ENCODE measurements around the gene SIGLEC1. TPM values are rescaled to one million over a fixed set of nuclear protein-coding genes. Genes with fewer than 3 reads are reported as not detected.

SIGLEC1 gene
- total and polyA plus RNA-seq, 2 donors (not counting 3 experiments of a cell fraction or from before 2014, with no cell fraction given): not detected

GRCh38 chr20:3674995-3675900 is 37.2 kb downstream of the SIGLEC1 start:
- Histone ChIP-seq H3K4me2 (ENCODE audit: insufficient read depth, low read length) (no peak overlapping the region), H2AFZ (ENCODE audit: low read depth, low read length) (no peak overlapping the region), H3K27ac (ENCODE audit: insufficient read depth, low read depth, low read length) (no peak overlapping the region), H3K4me3 (replicated peaks in 1 of 3; ENCODE audit: insufficient read depth in 1 of 3, low read depth in 1 of 3, low read length in 3 of 3) (no peak overlapping the region), H3K4me1 (ENCODE audit: control insufficient read depth, extremely low read depth, insufficient read depth, low read length) (no peaks in the 10 kb centered on the region), H3K9ac (replicated peaks; ENCODE audit: extremely low read depth, insufficient read depth, low read length) (no peak overlapping the region), H3K36me3 (ENCODE audit: control insufficient read depth in 2 of 2, extremely low read depth in 1 of 2, insufficient read depth in 2 of 2, low read length in 2 of 2) (no peaks in the 10 kb centered on the region), H3K9me3 (replicated peaks; ENCODE audit: control insufficient read depth, insufficient read depth, low read length) (no peaks in the 10 kb centered on the region), H3K79me2 (ENCODE audit: control insufficient read depth, insufficient read depth, low read length) (no peaks in the 10 kb centered on the region), H4K20me1 (replicated peaks; ENCODE audit: control insufficient read depth, extremely low read depth, insufficient read depth, low read length) (no peaks in the 10 kb centered on the region), H3K27me3 (ENCODE audit: control insufficient read depth in 2 of 2, insufficient read depth in 2 of 2, low read length in 2 of 2) (peaks cover 30 to 39% of the 10 kb centered on the region in 2 experiments), H3K9me1 (replicated peaks; ENCODE audit: control insufficient read depth, extremely low read depth, insufficient read depth, low read length) (no peaks in the 10 kb centered on the region)
- no TSS peak for BruUV-seq (replicated peaks)
- FAIRE-seq (no peak), DNase-seq (ENCODE audit: low read depth, low spot score) (no peak)
- ChIA-PET POLR2A (interaction anchor here (0.5 to 1.3 kb wide), 2 partner anchors 36 to 91 kb away, joined by 4 read pairs; no protein-coding TSS in a partner anchor), CTCF (interaction anchor here (0.9 to 7.1 kb wide), 15 partner anchors 15 to 180 kb away, joined by 3 to 346 read pairs (median 22); partner anchors contain the start of genes ADISSP, SIGLEC1 and SPEF1)
- dilution Hi-C loops (cut with MboI; ENCODE audit: extremely low pct_ligation_motif_present, low sequenced_read_pairs) (no loop called here), intact Hi-C loops (cut with micrococcal nuclease) (loop anchor here (5.0 kb wide), 1 partner anchor 77 kb away; no protein-coding TSS in a partner anchor)
- TF ChIP-seq EZH2 (IDR thresholded peaks at IDR 0.05; ENCODE audit: borderline replicate concordance, low read depth, low read length, severe bottlenecking): no peak
- no peak for TF ChIP-seq POLR2AphosphoS5 (IDR thresholded peaks at IDR 0.05; ENCODE audit: insufficient read depth, low read depth, low read length)
- no peak for TF ChIP-seq POLR2A (IDR thresholded peaks at IDR 0.05; ENCODE audit: low read depth, low read length)

GRCh38 chr20:3674447-3674846 is 38.0 kb downstream of the SIGLEC1 start:
- CTCF ChIA-PET: interaction anchor here (0.9 to 2.2 kb wide), 5 partner anchors 8 to 112 kb away, joined by 3 to 35 read pairs (median 3); no protein-coding TSS in a partner anchor
- no peak for FAIRE-seq
- dilution Hi-C loops (cut with MboI; ENCODE audit: extremely low pct_ligation_motif_present, low sequenced_read_pairs): no loop called here
- Histone ChIP-seq H3K9me1 (replicated peaks; ENCODE audit: control insufficient read depth, extremely low read depth, insufficient read depth, low read length) (no peaks in the 10 kb centered on the region), H3K4me3 (replicated peaks in 1 of 3; ENCODE audit: insufficient read depth in 1 of 3, low read depth in 1 of 3, low read length in 3 of 3) (no peak overlapping the region), H4K20me1 (replicated peaks; ENCODE audit: control insufficient read depth, extremely low read depth, insufficient read depth, low read length) (no peaks in the 10 kb centered on the region), H3K9ac (replicated peaks; ENCODE audit: extremely low read depth, insufficient read depth, low read length) (no peak overlapping the region), H3K9me3 (replicated peaks; ENCODE audit: control insufficient read depth, insufficient read depth, low read length) (no peaks in the 10 kb centered on the region), H3K79me2 (ENCODE audit: control insufficient read depth, insufficient read depth, low read length) (no peaks in the 10 kb centered on the region), H2AFZ (ENCODE audit: low read depth, low read length) (no peak overlapping the region), H3K4me2 (ENCODE audit: insufficient read depth, low read length) (no peak overlapping the region), H3K36me3 (ENCODE audit: control insufficient read depth in 2 of 2, extremely low read depth in 1 of 2, insufficient read depth in 2 of 2, low read length in 2 of 2) (no peaks in the 10 kb centered on the region), H3K4me1 (ENCODE audit: control insufficient read depth, extremely low read depth, insufficient read depth, low read length) (no peaks in the 10 kb centered on the region), H3K27me3 (ENCODE audit: control insufficient read depth in 2 of 2, insufficient read depth in 2 of 2, low read length in 2 of 2) (peaks cover 30 to 39% of the 10 kb centered on the region in 2 experiments), H3K27ac (ENCODE audit: insufficient read depth, low read depth, low read length) (no peak overlapping the region)
- no peak for TF ChIP-seq POLR2A (IDR thresholded peaks at IDR 0.05; ENCODE audit: low read depth, low read length)
- no peak for TF ChIP-seq EZH2 (IDR thresholded peaks at IDR 0.05; ENCODE audit: borderline replicate concordance, low read depth, low read length, severe bottlenecking)
- TF ChIP-seq JUN (IDR thresholded peaks at IDR 0.05; ENCODE audit: borderline replicate concordance, insufficient read depth, insufficient read length, low read depth): no peak
- TF ChIP-seq MYC (IDR thresholded peaks at IDR 0.05; ENCODE audit: low read depth, low read length): no peak
- TF ChIP-seq POLR2AphosphoS5 (IDR thresholded peaks at IDR 0.05; ENCODE audit: insufficient read depth, low read depth, low read length): no peak
- no peak for TF ChIP-seq CTCF (IDR thresholded peaks at IDR 0.05; ENCODE audit: extremely low read depth in 1 of 2, insufficient read depth in 1 of 2, low read depth in 1 of 2, low read length in 2 of 2)
- TF ChIP-seq FOS (IDR thresholded peaks at IDR 0.05; ENCODE audit: borderline replicate concordance, insufficient read depth, low read length): no peak
- TF ChIP-seq GATA2 (IDR thresholded peaks at IDR 0.05; ENCODE audit: insufficient read depth, insufficient read length, low read depth, low read length): no peak
- TF ChIP-seq MAX (IDR thresholded peaks at IDR 0.05; ENCODE audit: insufficient read depth, insufficient read length): no peak
- BruUV-seq (replicated peaks): no TSS peak
- no peak for DNase-seq (ENCODE audit: low read depth, low spot score)
- intact Hi-C loops (cut with micrococcal nuclease): no loop called here
- POLR2A ChIA-PET: interaction anchor here (0.5 kb wide), 1 partner anchor 92 kb away, joined by 4 read pairs; no protein-coding TSS in a partner anchor
